Choroid plexus epithelial cell (primary cell): ENCODE measurements around the gene RHOA.
"Not testable (repeated sequence)": the region's sequence is repeated elsewhere in the genome, so short reads cannot be mapped to it uniquely, and the experiment has no call there.

ENCODE experiments used
- DNase-seq: peaks from one replicate; pipeline ENCODE4 v3.0.0-alpha.2; 2010; ENCODE audit warnings: low read depth
- H3K4me3 ChIP-seq: 2 replicates; pipeline ENCODE4 v1.5.1; 2011; ENCODE audit warnings: low read depth, mild to moderate bottlenecking, control low read depth, low read length, moderate library complexity
- TF ChIP-seq, protein P1 (sequence below): conservative IDR thresholded peaks from 2 replicates; pipeline ENCODE4 v1.5.1; 2011; ENCODE audit warnings: low read depth, mild to moderate bottlenecking, control low read depth, inconsistent platforms, low read length, moderate library complexity

The RHOA gene

DNA sequence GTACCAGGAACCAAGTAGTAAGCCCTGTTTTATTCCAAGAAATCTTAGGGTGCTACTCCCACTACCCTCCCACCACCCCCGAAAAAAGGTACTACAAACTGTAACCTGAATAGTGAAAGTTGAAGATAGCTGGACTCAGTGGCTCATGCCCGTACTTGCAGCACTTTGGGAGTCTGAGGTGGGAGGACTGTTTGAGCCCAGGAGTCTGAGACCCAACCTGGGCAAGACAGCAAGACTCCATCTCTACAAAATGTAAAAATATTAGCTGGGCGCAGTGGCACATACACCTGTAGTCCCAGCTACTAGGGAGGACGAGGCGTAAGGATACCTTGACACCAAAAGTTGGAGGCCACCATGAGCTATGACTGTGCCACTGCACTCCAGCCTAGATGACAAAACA is 7.9 kb downstream of the RHOA start:
- no peak for DNase-seq
- no peak overlapping the region for H3K4me3 ChIP-seq
- TF ChIP-seq, protein P1, sequence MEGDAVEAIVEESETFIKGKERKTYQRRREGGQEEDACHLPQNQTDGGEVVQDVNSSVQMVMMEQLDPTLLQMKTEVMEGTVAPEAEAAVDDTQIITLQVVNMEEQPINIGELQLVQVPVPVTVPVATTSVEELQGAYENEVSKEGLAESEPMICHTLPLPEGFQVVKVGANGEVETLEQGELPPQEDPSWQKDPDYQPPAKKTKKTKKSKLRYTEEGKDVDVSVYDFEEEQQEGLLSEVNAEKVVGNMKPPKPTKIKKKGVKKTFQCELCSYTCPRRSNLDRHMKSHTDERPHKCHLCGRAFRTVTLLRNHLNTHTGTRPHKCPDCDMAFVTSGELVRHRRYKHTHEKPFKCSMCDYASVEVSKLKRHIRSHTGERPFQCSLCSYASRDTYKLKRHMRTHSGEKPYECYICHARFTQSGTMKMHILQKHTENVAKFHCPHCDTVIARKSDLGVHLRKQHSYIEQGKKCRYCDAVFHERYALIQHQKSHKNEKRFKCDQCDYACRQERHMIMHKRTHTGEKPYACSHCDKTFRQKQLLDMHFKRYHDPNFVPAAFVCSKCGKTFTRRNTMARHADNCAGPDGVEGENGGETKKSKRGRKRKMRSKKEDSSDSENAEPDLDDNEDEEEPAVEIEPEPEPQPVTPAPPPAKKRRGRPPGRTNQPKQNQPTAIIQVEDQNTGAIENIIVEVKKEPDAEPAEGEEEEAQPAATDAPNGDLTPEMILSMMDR = no peak

DNA sequence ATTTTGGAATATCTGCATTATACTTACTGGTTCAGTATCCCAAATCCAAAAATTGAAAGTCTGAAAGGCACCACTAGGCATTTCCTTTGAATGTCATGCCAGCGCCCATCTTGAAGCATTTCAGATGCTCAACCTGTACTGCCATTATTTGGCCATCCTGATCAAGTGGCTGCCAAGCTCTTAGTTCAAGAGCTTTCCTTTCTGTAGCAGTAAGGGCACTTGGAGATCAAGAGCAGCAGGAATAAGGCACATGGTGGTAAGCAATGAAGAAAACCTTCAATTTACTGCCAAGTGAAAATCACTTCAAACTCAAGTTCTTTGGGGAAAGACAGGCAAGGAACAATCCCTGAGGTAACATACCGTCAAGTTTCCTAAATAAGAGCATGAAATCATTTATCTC is 10.0 kb downstream of the RHOA start:
- no peak for DNase-seq
- no peak overlapping the region for H3K4me3 ChIP-seq
- TF ChIP-seq, protein P1 = no peak

DNA sequence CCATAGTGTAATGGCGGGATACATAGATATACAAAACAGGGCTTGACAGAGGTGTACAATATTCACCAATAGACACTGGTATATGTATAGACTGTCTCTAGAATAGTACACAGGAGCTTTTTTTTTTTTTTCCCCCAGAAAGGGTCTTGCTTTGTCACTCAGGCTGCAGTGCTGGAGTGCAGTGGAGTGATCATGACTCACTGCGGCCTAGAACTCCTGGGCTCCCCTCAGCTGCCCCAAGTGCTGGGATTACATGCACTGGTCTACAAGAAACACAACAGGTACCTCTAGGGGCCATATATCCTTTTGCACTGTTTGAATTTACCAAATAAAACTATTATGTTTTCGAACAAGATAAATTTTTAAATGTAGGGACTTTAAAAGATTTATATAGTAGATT is 12.3 kb downstream of the RHOA start:
- TF ChIP-seq, protein P1 = no peak
- DNase-seq = peak; percentile 34
- no peak overlapping the region for H3K4me3 ChIP-seq

DNA sequence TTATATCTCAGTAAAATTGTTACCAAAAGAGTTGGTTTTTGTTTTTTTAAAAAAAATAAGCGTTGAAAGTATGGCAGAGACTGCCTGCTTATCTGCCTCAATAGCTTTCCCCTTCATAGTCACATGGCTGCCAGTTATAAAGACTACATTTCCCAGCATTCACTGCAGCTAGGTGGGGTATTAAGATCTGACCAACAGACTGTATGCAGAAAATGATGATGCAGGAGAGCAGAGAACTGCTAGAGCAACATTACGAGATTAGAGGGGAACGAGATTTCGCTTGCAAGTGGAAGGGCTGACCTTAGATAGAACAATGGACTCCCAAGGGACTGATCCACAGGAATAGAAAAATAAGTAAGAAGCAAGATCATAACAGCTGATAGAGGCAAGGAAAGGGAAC is 14.3 kb downstream of the RHOA start:
- TF ChIP-seq, protein P1 = no peak
- DNase-seq = peak; percentile 71
- H3K4me3 ChIP-seq = no peak overlapping the region

DNA sequence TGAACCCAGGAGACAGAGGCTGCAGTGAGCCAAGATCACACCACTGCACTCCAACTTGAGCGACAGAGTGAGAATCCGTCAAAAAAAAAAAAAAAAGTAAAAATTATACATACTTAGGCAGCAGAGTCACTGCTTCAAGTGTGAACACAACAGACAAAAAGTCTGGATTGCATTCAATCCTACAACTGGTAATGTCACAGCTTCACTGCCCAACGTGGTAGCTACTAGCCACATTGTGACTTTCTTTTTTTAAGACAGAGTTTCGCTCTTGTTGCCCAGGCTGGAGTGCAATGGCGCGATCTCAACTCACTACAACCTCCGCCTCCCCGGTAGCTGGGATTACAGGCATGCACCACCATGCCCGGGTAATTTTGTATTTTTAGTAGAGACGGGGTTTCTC is 20.5 kb downstream of the RHOA start:
- not testable (repeated sequence) for DNase-seq, H3K4me3 ChIP-seq

DNA sequence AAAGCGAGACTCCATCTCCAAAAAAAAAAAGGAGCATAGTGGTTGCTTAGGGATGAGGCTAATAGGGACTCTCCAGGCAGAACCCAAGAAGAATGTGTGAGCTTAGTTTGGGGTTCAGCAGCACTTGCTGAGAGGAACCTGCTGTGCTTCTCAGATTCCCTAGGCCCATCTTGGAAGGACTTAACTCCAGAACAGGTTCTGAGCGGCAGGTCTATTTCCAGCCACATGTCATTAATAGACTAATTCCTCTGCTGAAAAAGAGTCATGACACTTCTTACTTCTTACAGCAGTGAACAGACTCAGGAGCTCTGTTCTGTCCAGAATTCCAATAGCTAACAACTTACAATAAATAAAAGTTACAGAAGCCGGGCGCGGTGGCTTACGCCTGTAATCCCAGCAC is 22.5 kb downstream of the RHOA start:
- TF ChIP-seq, protein P1 = no peak
- H3K4me3 ChIP-seq = no peak overlapping the region
- DNase-seq = no peak

DNA sequence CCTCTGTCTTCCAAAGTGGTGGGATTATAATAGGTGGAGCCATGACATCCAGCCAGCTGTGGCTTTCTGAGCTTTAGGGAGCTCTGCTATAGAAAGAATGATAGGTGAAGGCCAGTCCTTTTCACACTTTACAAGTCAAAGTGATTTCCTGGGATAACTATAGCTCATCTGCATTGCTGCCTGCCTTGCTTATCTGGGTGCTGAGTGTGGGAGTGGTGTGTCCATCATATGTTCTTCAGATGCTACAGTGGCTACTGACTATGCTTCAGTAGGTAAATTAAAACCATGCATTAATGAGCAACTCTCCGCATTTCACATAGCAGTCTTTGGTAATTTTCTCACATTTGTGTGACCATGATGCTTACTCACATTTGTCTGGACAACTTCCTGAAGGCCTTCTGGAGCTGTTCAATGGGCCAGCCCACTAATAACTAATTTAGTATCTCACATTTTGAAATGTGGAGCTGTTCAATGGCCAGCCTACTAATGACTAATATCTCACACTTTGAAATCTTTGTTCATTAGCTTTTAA is 23.4 kb downstream of the RHOA start:
- DNase-seq = no peak
- no peak overlapping the region for H3K4me3 ChIP-seq
- TF ChIP-seq, protein P1 = no peak
